DMS53 treated with DMSO at 0.1 percent for 48 hours (cell line): ENCODE data around the gene TSPAN5.
A peak's percentile ranks its signal among the peaks of the same experiment; 100 is the strongest.

ENCODE experiments used
- DNase-seq: peaks from one replicate; lab custom pipeline; 2025; ENCODE audit not compliant: unreplicated experiment; lab: John Stamatoyannopoulos, UW

The TSPAN5 gene

GRCh38 chr4:98504091-98504490, 154.3 kb downstream of the TSPAN5 start:
- DNase-seq, result no peak

- no peak for DNase-seq
Measured at GRCh38 chr4:98503676-98504075, 154.7 kb downstream of the TSPAN5 start.

- DNase-seq, result no peak
Measured at GRCh38 chr4:98502624-98503023, 155.8 kb downstream of the TSPAN5 start.

GRCh38 chr4:98502031-98502430, 156.4 kb downstream of the TSPAN5 start:
- DNase-seq, result no peak

GRCh38 chr4:98501383-98501782, 157.0 kb downstream of the TSPAN5 start:
- no peak for DNase-seq

- DNase-seq, result no peak
Measured at GRCh38 chr4:98498774-98499173, 159.6 kb downstream of the TSPAN5 start.

GRCh38 chr4:98496152-98496845, 162.1 kb downstream of the TSPAN5 start:
- no peak for DNase-seq

- DNase-seq, result no peak
Measured at GRCh38 chr4:98493296-98493695, 165.1 kb downstream of the TSPAN5 start.

GRCh38 chr4:98491899-98492559, 166.4 kb downstream of the TSPAN5 start:
- no peak for DNase-seq

- DNase-seq, result no peak
Measured at GRCh38 chr4:98490251-98490650, 168.2 kb downstream of the TSPAN5 start.

- DNase-seq, result no peak
Measured at GRCh38 chr4:98485816-98486345, 172.5 kb downstream of the TSPAN5 start.

- no peak for DNase-seq
Measured at GRCh38 chr4:98484031-98484430, 174.4 kb downstream of the TSPAN5 start.

- DNase-seq, result no peak
Measured at GRCh38 chr4:98482847-98483806, 175.3 kb downstream of the TSPAN5 start.

GRCh38 chr4:98482503-98482846, 175.9 kb downstream of the TSPAN5 start:
- DNase-seq, result no peak

- DNase-seq, result no peak
Measured at GRCh38 chr4:98481167-98481566, 177.2 kb downstream of the TSPAN5 start.

- DNase-seq, result no peak
Measured at GRCh38 chr4:98480535-98480934, 177.9 kb downstream of the TSPAN5 start.

GRCh38 chr4:98479590-98479989, 178.8 kb downstream of the TSPAN5 start:
- peak; percentile 1 for DNase-seq

GRCh38 chr4:98476891-98477290, 181.5 kb downstream of the TSPAN5 start:
- no peak for DNase-seq

- DNase-seq, result no peak
Measured at GRCh38 chr4:98474408-98474844, 184.0 kb downstream of the TSPAN5 start.

- DNase-seq, result no peak
Measured at GRCh38 chr4:98473046-98473445, 185.4 kb downstream of the TSPAN5 start.

GRCh38 chr4:98470831-98471230, 187.6 kb downstream of the TSPAN5 start:
- no peak for DNase-seq
